ENCODE measurements around the gene SLC7A4. TPM values are rescaled to one million over a fixed set of nuclear protein-coding genes. Genes with fewer than 3 reads are reported as not detected.

SLC7A4 gene
- total and polyA plus RNA-seq, 10 of the 15 experiments (the other 5 are each of a cell fraction or from before 2014, with no cell fraction given), result 0.06 to 0.25 (median 0.14) TPM; not detected in 6

DNA sequence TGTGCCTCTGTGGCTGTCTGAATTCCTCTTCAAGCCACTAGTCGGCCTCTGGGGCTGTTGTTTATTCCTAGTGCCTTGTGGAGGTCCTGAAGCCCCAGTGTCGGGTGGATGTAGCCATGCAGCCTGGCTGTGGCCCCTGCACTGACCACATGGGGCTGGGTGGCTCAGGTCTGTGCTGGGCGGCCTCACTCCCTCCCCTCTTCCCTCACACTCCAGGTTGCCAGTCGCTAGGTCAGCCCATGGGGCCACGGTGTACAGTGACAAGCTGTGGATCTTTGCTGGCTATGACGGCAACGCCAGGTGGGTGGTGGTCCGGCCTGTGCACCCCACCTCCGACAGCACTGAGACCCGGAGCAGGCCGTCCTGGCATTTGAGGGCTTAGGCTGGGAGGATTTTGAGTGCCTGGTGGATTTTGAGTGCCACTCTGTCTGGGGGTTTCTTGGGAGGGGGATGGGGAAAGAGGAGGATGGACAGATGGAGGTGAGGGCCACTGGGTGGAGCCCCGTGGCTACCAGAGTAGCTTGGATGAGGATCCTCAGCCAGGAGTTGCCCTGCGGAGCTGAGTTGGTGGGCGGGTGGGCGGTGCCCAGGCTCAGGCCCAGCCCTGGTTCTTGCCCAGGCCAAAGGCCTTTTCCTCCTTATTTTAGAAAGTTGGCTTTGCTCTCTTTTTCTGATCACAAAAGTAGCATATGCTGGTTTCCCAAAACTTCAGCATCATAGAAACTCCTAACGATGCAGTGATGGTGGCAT, 43.6 kb downstream of the SLC7A4 start:
- Histone ChIP-seq H3K4me1 (ENCODE audit: control insufficient read depth, insufficient read depth, low read length) (no peaks in the 10 kb centered on the region), H3K27ac (ENCODE audit: control insufficient read depth, insufficient read depth) (no peak overlapping the region), H4K20me1 (ENCODE audit: control insufficient read depth, insufficient read depth) (no peaks in the 10 kb centered on the region), H3K4me2 (ENCODE audit: control insufficient read depth, insufficient read depth) (no peak overlapping the region), H3K36me3 (ENCODE audit: control insufficient read depth in 2 of 2, insufficient read depth in 2 of 2, low read length in 1 of 2) (peaks cover 0 to 3% of the 10 kb centered on the region in 2 experiments; a peak in 2 of 4 replicates), H2AFZ (ENCODE audit: control insufficient read depth, low read depth, low read length) (no peak overlapping the region), H3K9me3 (replicated peaks; ENCODE audit: control insufficient read depth, insufficient read depth, low read length) (no peaks in the 10 kb centered on the region), H3K9ac (ENCODE audit: control insufficient read depth, insufficient read depth, low read length) (no peak overlapping the region), H3K27me3 (replicated peaks in 1 of 2; ENCODE audit: control insufficient read depth in 2 of 2, insufficient read depth in 2 of 2, low read length in 1 of 2) (no peaks in the 10 kb centered on the region), H3K79me2 (ENCODE audit: control insufficient read depth, insufficient read depth, low read length) (no peaks in the 10 kb centered on the region), H3K4me3 (no peak overlapping the region)
- CTCF ChIA-PET, result no interaction called here
- RAD21 ChIA-PET (ENCODE audit: unreplicated experiment), result interaction anchor here (0.6 kb wide), 1 partner anchor 1855 kb away, joined by 3 read pairs; no protein-coding TSS in a partner anchor
- no peak for FAIRE-seq
- ATAC-seq, result no peak
- TF ChIP-seq SREBF1 (IDR thresholded peaks at IDR 0.05; ENCODE audit: low read length), result no peak
- TF ChIP-seq EGR1 (IDR thresholded peaks at IDR 0.05; ENCODE audit: borderline replicate concordance in 1 of 2, low read depth in 2 of 2, low read length in 2 of 2), result no peak
- DNase-seq (ENCODE audit: low read depth, low spot score), result no peak
- 97% methylated on average over 16 of the region's 16 CpGs for WGBS (ENCODE audit: insufficient coverage, insufficient replicate concordance, low lambda C conversion rate, missing lambda C conversion rate)
- in situ Hi-C loops (cut with MboI), result no loop called here
- BruUV-seq (replicated peaks), result no TSS peak
- intact Hi-C loops (cut with micrococcal nuclease; ENCODE audit: unreplicated experiment), result no loop called here
- POLR2A ChIA-PET, result interaction anchor here (0.6 kb wide), 1 partner anchor 15 kb away, joined by 3 read pairs; no protein-coding TSS in a partner anchor
- SMC1A ChIA-PET (ENCODE audit: uncharacterized antibody, unreplicated experiment), result no interaction called here

DNA sequence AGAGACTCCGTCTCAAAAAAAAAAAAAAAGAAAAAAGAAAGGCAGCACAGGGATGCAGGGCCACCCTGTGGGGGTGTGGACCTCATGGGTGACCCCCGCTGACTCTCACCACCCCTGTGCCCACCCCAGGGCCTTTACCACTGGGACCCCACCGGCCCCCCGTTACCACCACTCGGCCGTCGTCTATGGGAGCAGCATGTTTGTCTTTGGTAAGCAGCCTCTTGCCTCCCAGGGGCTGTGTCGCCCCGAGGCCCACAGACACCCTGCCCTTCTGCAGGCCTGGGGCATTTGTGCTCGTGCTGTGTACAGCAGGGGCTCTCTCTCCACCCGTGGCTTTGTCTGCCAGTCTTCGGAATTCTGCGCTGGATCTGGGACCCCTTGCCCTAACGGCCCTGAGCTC, 45.0 kb downstream of the SLC7A4 start:
- H3K4me1 ChIP-seq (ENCODE audit: control insufficient read depth, insufficient read depth, low read length), result peaks cover 6% of the 10 kb centered on the region; the same call in 1 of the 2 replicates
- WGBS (ENCODE audit: insufficient coverage, insufficient replicate concordance, low lambda C conversion rate, missing lambda C conversion rate), result 92% methylated on average over 13 of the region's 14 CpGs
- TF ChIP-seq BHLHE40 (IDR thresholded peaks at IDR 0.05; ENCODE audit: borderline replicate concordance in 1 of 2, low read depth in 2 of 2, low read length in 1 of 2) (no peak), BACH1 (IDR thresholded peaks at IDR 0.05; ENCODE audit: borderline replicate concordance) (no peak)
- H3K27me3 ChIP-seq (replicated peaks in 1 of 2; ENCODE audit: control insufficient read depth in 2 of 2, insufficient read depth in 2 of 2, low read length in 1 of 2), result no peaks in the 10 kb centered on the region
- H3K79me2 ChIP-seq (ENCODE audit: control insufficient read depth, insufficient read depth, low read length), result peaks cover 7% of the 10 kb centered on the region
- in situ Hi-C loops (cut with MboI), result no loop called here
- DNase-seq (ENCODE audit: low read depth, low spot score) (no peak), ATAC-seq (no peak), FAIRE-seq (no peak)
- H3K4me2 ChIP-seq (ENCODE audit: control insufficient read depth, insufficient read depth), result no peak overlapping the region
- ChIA-PET SMC1A (ENCODE audit: uncharacterized antibody, unreplicated experiment) (no interaction called here), POLR2A (interaction anchor here (0.6 to 0.7 kb wide), 2 partner anchors 28 to 331 kb away, joined by 3 to 4 read pairs; no protein-coding TSS in a partner anchor), CTCF (no interaction called here), RAD21 (ENCODE audit: unreplicated experiment) (no interaction called here)
- peaks cover 0 to 2% of the 10 kb centered on the region in 2 experiments; a peak in 1 of 4 replicates for H3K36me3 ChIP-seq (ENCODE audit: control insufficient read depth in 2 of 2, insufficient read depth in 2 of 2, low read length in 1 of 2)
- H3K9me3 ChIP-seq (replicated peaks; ENCODE audit: control insufficient read depth, insufficient read depth, low read length), result no peaks in the 10 kb centered on the region
- H2AFZ ChIP-seq (ENCODE audit: control insufficient read depth, low read depth, low read length), result no peak overlapping the region
- no peak overlapping the region for H3K27ac ChIP-seq (ENCODE audit: control insufficient read depth, insufficient read depth)
- no peak overlapping the region for H3K4me3 ChIP-seq
- H4K20me1 ChIP-seq (ENCODE audit: control insufficient read depth, insufficient read depth), result no peaks in the 10 kb centered on the region
- no peak overlapping the region for H3K9ac ChIP-seq (ENCODE audit: control insufficient read depth, insufficient read depth, low read length)
- intact Hi-C loops (cut with micrococcal nuclease; ENCODE audit: unreplicated experiment), result no loop called here
- BruUV-seq (replicated peaks), result no TSS peak

All from GM12878 (cell line).